B cell (primary cell): ENCODE data around the gene CA11. TPM values are rescaled to one million over a fixed set of nuclear protein-coding genes. Genes with fewer than 3 reads are reported as not detected.
A peak's percentile ranks its signal among the peaks of the same experiment; 100 is the strongest.

ENCODE experiments used
- ATAC-seq: fragments of 200-7000 bp; cut with Tn5 transposase; one replicate; pipeline ENCODE4 v1.10.0; 2021; ENCODE audit warnings: low read depth, mild to moderate bottlenecking, moderate number of reproducible peaks, moderate library complexity
- CTCF ChIA-PET: fragments of 350-600 bp; sonication (Branson Sonifier 250); formaldehyde crosslinking; loops from one replicate; lab custom pipeline; 2021; ENCODE audit warnings: antibody characterized with exemption, inconsistent platforms; lab: Charles Lee
- POLR2A ChIA-PET: fragments of 350-600 bp; sonication (Branson Sonifier 250); formaldehyde crosslinking; loops from one replicate; lab custom pipeline; 2021; ENCODE audit warnings: antibody characterized with exemption; lab: Charles Lee
- DNase-seq: peaks from one replicate; pipeline ENCODE4 v3.0.0; 2013
- H2AFZ ChIP-seq: 2 replicates; pipeline ENCODE4 v1.6.1; 2012; ENCODE audit warnings: mild to moderate bottlenecking, low read depth, low read length; ENCODE audit not compliant: insufficient read depth, poor library complexity, severe bottlenecking
- H3K27ac ChIP-seq, 2 donors: 1 replicate in 1 of 2; 2 replicates in 1 of 2; pipeline ENCODE4 v1.5.1; 2012 to 2013; ENCODE audit warnings: low read length in 2 of 2, mild to moderate bottlenecking in 2 of 2, moderate library complexity in 1 of 2
- H3K27me3 ChIP-seq, 4 experiments: fragments of 200-600 bp in 1 of 4; sonication (generic) in 1 of 4; replicated peaks in 1 of 4; 1 replicate in 2 of 4; 2 replicates in 2 of 4; pipeline versions ENCODE4 v1.6.1 to v1.7.0; 2013 to 2016; ENCODE audit warnings: low read length in 3 of 4, mild to moderate bottlenecking in 2 of 4, mixed read lengths in 1 of 4, moderate library complexity in 1 of 4; ENCODE audit not compliant: insufficient read depth in 4 of 4, control insufficient read depth in 3 of 4; ENCODE audit errors: control extremely low read depth in 1 of 4
- H3K36me3 ChIP-seq, 2 experiments: replicated peaks in 1 of 2; 1 replicate in 1 of 2; 2 replicates in 1 of 2; pipeline versions ENCODE4 v1.6.1 to v1.7.1; 2013; ENCODE audit warnings: low read length in 1 of 2; ENCODE audit not compliant: insufficient read depth in 2 of 2, control insufficient read depth in 1 of 2; ENCODE audit errors: control extremely low read depth in 1 of 2, extremely low read depth in 1 of 2
- H3K4me1 ChIP-seq, 2 donors: fragments of 200-600 bp in 1 of 2; sonication (generic) in 1 of 2; 1 replicate in 1 of 2; 2 replicates in 1 of 2; pipeline versions ENCODE4 v1.5.1 to v1.6.1; 2013 to 2017; ENCODE audit warnings: low read length in 2 of 2; ENCODE audit not compliant: control insufficient read depth in 2 of 2, insufficient read depth in 2 of 2
- H3K4me2 ChIP-seq: replicated peaks from 2 replicates; pipeline ENCODE3; 2012; ENCODE audit warnings: mild to moderate bottlenecking, low read depth, low read length; ENCODE audit not compliant: poor library complexity, severe bottlenecking
- H3K4me3 ChIP-seq, 5 experiments: fragments of 200-600 bp in 1 of 5; sonication (generic) in 1 of 5; 1 replicate in 3 of 5; 2 replicates in 2 of 5; pipeline versions ENCODE4 v1.5.1 to v1.7.0; 2011 to 2016; ENCODE audit warnings: low read length in 4 of 5, mild to moderate bottlenecking in 4 of 5, low read depth in 2 of 5, control low read depth in 1 of 5, moderate library complexity in 1 of 5; ENCODE audit not compliant: insufficient read depth in 1 of 5; ENCODE audit errors: control extremely low read depth in 1 of 5, extremely low read depth in 1 of 5
- H3K79me2 ChIP-seq: fragments of 200-600 bp; sonication (generic); one replicate; pipeline ENCODE4 v1.6.0; 2016; ENCODE audit warnings: low read length; ENCODE audit not compliant: control insufficient read depth, insufficient read depth
- H3K9ac ChIP-seq: fragments of 200-600 bp; sonication (generic); 2 replicates; pipeline ENCODE4 v1.6.1; 2017; ENCODE audit warnings: mild to moderate bottlenecking, low read length, moderate library complexity
- H3K9me3 ChIP-seq, 3 donors: one replicate each; pipeline versions ENCODE4 v1.6.1 to v1.7.1; 2013; ENCODE audit warnings: low read length in 2 of 3; ENCODE audit not compliant: control insufficient read depth in 2 of 3, insufficient read depth in 1 of 3; ENCODE audit errors: control extremely low read depth in 1 of 3
- H4K20me1 ChIP-seq: 2 replicates; pipeline ENCODE4 v1.6.0; 2012; ENCODE audit warnings: mild to moderate bottlenecking, low read length; ENCODE audit not compliant: insufficient read depth, control insufficient read depth, poor library complexity, severe bottlenecking
- H3K27ac Mint-ChIP-seq: one replicate; pipeline ENCODE4 v1.8.0; 2021; ENCODE audit warnings: mixed read lengths
- H3K27me3 Mint-ChIP-seq: one replicate; pipeline ENCODE4 v1.8.0; 2021; ENCODE audit warnings: mixed read lengths
- H3K4me1 Mint-ChIP-seq: one replicate; pipeline ENCODE4 v1.8.0; 2021; ENCODE audit warnings: mixed read lengths
- H3K4me3 Mint-ChIP-seq: one replicate; pipeline ENCODE4 v1.8.0; 2021; ENCODE audit warnings: mixed read lengths
- H3K9me3 Mint-ChIP-seq: one replicate; pipeline ENCODE4 v1.8.0; 2022; ENCODE audit warnings: mixed read lengths; ENCODE audit not compliant: insufficient read depth
- EZH2 ChIP-seq: IDR thresholded peaks from 2 replicates; pipeline ENCODE4 v1.6.1; 2012; ENCODE audit warnings: borderline replicate concordance, low read depth, mild to moderate bottlenecking, moderate library complexity, low read length; ENCODE audit not compliant: insufficient read depth, poor library complexity, severe bottlenecking
- WGBS: methylation state at CpG from one replicate; pipeline ENCODE4 v1.1.5; 2013; ENCODE audit warnings: missing lambda C conversion rate; ENCODE audit not compliant: insufficient coverage; 5-methylcytosine and 5-hydroxymethylcytosine counted together
- intact Hi-C: fragments of 100-400 bp; cut with micrococcal nuclease; formaldehyde crosslinking; loops from one replicate; pipeline ENCODE4 v1.10.0; 2022
- polyA plus RNA-seq: library from polyadenylated mRNA; depleted of rRNA; stranded (reverse); fragments of >200 nt; gene quantifications from 2 replicates; pipeline ENCODE4 v1.2.3, GENCODE V29; 2012
- total RNA-seq, 2 donors: library from RNA; stranded (reverse); fragments of 120-200 nt in 1 of 2; gene quantifications; 1 replicate in 1 of 2; 2 replicates in 1 of 2; pipeline versions ENCODE4 v1.2.3 to v1.2.4, GENCODE V29; 2013 to 2022
- TF ChIP-seq, protein P1 (sequence below): fragments of 200-600 bp; IDR thresholded peaks from one replicate; pipeline ENCODE4 v1.8.0; 2022; ENCODE audit warnings: antibody characterized with exemption, mild to moderate bottlenecking

The CA11 gene
- total and polyA plus RNA-seq, 2 donors (not counting 1 experiment from before 2014, with no cell fraction given) = 6.5 to 27.7 TPM

DNA sequence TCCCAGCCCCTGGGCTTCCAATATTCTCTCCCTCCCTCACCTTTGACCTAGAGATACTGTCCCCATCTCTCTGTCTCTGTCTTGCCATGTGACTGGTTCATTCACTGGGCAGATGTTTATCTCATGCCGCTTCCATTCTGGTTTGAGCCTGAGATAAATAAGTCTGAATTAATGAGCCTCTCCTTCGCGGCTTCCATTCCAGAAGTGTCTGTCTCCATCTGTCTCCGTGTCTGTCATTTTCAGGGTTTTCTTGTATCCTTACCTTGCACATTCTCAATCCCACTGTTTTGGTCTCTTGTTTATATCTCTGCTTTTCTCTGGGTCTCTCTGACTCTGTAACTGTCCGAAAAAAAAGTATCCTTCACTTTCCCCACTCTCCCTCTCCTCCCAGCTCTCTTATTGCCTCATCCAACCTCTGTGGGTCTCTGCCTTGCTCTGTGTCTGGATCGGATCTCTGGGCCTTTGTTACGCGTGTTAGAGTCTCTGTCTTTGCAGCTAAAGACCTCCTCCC lies 22.4 kb downstream of the CA11 start:
- Histone ChIP-seq H3K4me2 (peak overlapping the region; percentile 84), H3K36me3 (peaks cover 0 to 10% of the 10 kb centered on the region in 2 experiments), H3K79me2 (peaks cover 4% of the 10 kb centered on the region), H4K20me1 (peaks cover 9% of the 10 kb centered on the region), H3K4me3 (peak overlapping the region in 4 of 5 experiments; percentile 11 to 60 (median 48)), H3K9ac (peak overlapping the region; percentile 54), H3K27ac (peak overlapping the region; percentile 9 to 48), H3K9me3 (no peaks in the 10 kb centered on the region), H2AFZ (peak overlapping the region; percentile 61), H3K4me1 (peaks cover 19 to 30% of the 10 kb centered on the region in 2 donors), H3K27me3 (no peaks in the 10 kb centered on the region)
- intact Hi-C loops = loop anchor here (1.0 kb wide), 2 partner anchors 14 to 453 kb away; partner anchors contain the start of genes DBP, LIG1 and ZSWIM9
- Mint-ChIP-seq H3K4me3 (peak overlapping the region; percentile 78), H3K9me3 (no peaks in the 10 kb centered on the region), H3K4me1 (peaks cover 42% of the 10 kb centered on the region), H3K27ac (peak overlapping the region; percentile 84), H3K27me3 (no peaks in the 10 kb centered on the region)
- DNase-seq (no peak), ATAC-seq (no peak)
- WGBS = 54% methylated on average over 8 of the region's 8 CpGs
- no peak for TF ChIP-seq EZH2
- TF ChIP-seq, protein P1, sequence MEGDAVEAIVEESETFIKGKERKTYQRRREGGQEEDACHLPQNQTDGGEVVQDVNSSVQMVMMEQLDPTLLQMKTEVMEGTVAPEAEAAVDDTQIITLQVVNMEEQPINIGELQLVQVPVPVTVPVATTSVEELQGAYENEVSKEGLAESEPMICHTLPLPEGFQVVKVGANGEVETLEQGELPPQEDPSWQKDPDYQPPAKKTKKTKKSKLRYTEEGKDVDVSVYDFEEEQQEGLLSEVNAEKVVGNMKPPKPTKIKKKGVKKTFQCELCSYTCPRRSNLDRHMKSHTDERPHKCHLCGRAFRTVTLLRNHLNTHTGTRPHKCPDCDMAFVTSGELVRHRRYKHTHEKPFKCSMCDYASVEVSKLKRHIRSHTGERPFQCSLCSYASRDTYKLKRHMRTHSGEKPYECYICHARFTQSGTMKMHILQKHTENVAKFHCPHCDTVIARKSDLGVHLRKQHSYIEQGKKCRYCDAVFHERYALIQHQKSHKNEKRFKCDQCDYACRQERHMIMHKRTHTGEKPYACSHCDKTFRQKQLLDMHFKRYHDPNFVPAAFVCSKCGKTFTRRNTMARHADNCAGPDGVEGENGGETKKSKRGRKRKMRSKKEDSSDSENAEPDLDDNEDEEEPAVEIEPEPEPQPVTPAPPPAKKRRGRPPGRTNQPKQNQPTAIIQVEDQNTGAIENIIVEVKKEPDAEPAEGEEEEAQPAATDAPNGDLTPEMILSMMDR = no peak
- ChIA-PET POLR2A (interaction anchor here (0.6 to 1.9 kb wide), 6 partner anchors 10 to 1305 kb away, joined by 4 to 12 read pairs (median 8); partner anchors contain the start of genes ATF5, CA11, DBP and NUP62), CTCF (interaction anchor here (1.0 to 2.1 kb wide), 4 partner anchors 11 to 33 kb away, joined by 3 to 6 read pairs (median 4); no protein-coding TSS in a partner anchor)
